SH-SY5Y (cell line): ENCODE data around the gene NIPAL4.
A peak's percentile ranks its signal among the peaks of the same experiment; 100 is the strongest.

Source experiments
- GATA2 ChIP-seq: IDR thresholded peaks from 2 replicates; pipeline ENCODE4 v1.6.1; 2011; ENCODE audit warnings: mild to moderate bottlenecking, low read depth, low read length
- GATA3 ChIP-seq: IDR thresholded peaks from 2 replicates; pipeline ENCODE4 v1.6.1; 2011; ENCODE audit warnings: low read depth, mild to moderate bottlenecking, low read length, moderate library complexity

- TF ChIP-seq GATA2 = peak; percentile 68
- no peak for TF ChIP-seq GATA3
Observed at GRCh38 chr5:157443041-157443549, 16.9 kb upstream of the NIPAL4 start.
